ENCODE data around the gene HDAC1. TPM values are rescaled to one million over a fixed set of nuclear protein-coding genes. Genes with fewer than 3 reads are reported as not detected.
A peak's percentile ranks its signal among the peaks of the same experiment; 100 is the strongest.
"Not testable (repeated sequence)": the region's sequence is repeated elsewhere in the genome, so short reads cannot be mapped to it uniquely, and the experiment has no call there.

The HDAC1 gene
- polyA plus RNA-seq, 2 donors: 43.8 to 90.3 TPM

- Histone ChIP-seq H3K4me3 (ENCODE audit: low read depth in 1 of 2, low read length in 2 of 2) (peak overlapping the region; percentile 59 to 65), H3K4me1 (ENCODE audit: control insufficient read depth in 2 of 2, insufficient read depth in 2 of 2, low read length in 1 of 2) (peaks cover 4 to 5% of the 10 kb centered on the region in 2 donors), H3K27ac (ENCODE audit: low read depth in 2 of 2, low read length in 1 of 2) (peak overlapping the region; percentile 80 to 85), H3K27me3 (ENCODE audit: control insufficient read depth in 1 of 2, insufficient read depth in 2 of 2, low read length in 2 of 2) (no peaks in the 10 kb centered on the region), H3K36me3 (ENCODE audit: control insufficient read depth in 2 of 2, insufficient read depth in 2 of 2, low read length in 1 of 2) (no peaks in the 10 kb centered on the region), H3K9me3 (ENCODE audit: control insufficient read depth in 2 of 2, insufficient read depth in 1 of 2, low read depth in 1 of 2, low read length in 1 of 2) (no peaks in the 10 kb centered on the region)
- 43 to 56% methylated on average over 8 of the region's 8 CpGs for WGBS, 2 donors
These were observed 60.4 kb downstream of the HDAC1 start for GRCh38 chr1:32352239-32352745.

DNA sequence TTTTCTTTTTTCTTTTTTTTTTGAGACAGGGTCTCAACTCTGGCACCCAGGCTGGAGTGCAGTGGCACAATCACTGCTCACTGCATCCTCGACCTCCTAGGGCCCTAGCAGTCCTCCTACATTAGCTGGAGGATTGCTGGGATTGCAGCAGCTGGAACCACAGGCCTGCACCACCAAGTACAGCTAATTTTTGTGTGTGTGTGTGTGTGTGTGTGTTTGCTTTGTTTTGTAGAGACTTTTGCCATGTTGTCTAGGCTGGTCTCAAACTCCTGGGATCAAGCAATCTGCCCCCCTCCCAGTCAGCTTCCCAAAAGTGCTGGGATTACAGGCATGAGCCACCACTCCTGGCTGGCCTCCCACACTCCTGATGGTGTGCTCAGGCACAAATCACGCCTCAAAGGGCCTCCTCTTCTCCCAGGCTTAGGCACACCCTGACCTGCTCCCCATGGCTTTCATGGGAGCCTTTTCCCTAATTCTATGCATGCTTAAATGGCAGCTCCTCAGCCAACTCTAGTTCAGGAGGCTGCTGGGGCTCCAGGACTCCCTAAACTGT, 61.0 kb downstream of the HDAC1 start:
- Histone ChIP-seq H3K27me3 (ENCODE audit: control insufficient read depth in 1 of 2, insufficient read depth in 2 of 2, low read length in 2 of 2) (no peaks in the 10 kb centered on the region), H3K27ac (ENCODE audit: low read depth in 2 of 2, low read length in 1 of 2) (peak overlapping the region in 1 of 2 donors; percentile 1), H3K36me3 (ENCODE audit: control insufficient read depth in 2 of 2, insufficient read depth in 2 of 2, low read length in 1 of 2) (no peaks in the 10 kb centered on the region), H3K4me3 (ENCODE audit: low read depth in 1 of 2, low read length in 2 of 2) (no peak overlapping the region), H3K4me1 (ENCODE audit: control insufficient read depth in 2 of 2, insufficient read depth in 2 of 2, low read length in 1 of 2) (peaks cover 4 to 5% of the 10 kb centered on the region in 2 donors), H3K9me3 (ENCODE audit: control insufficient read depth in 2 of 2, insufficient read depth in 1 of 2, low read depth in 1 of 2, low read length in 1 of 2) (no peaks in the 10 kb centered on the region)
- 68% methylated on average over 2 of the region's 2 CpGs for WGBS, 2 donors

GRCh38 chr1:32353431-32353830, 61.5 kb downstream of the HDAC1 start:
- H3K9me3 ChIP-seq (ENCODE audit: control insufficient read depth in 2 of 2, insufficient read depth in 1 of 2, low read depth in 1 of 2, low read length in 1 of 2): no peaks in the 10 kb centered on the region
- H3K4me3 ChIP-seq (ENCODE audit: low read depth in 1 of 2, low read length in 2 of 2): no peak overlapping the region
- H3K27ac ChIP-seq (ENCODE audit: low read depth in 2 of 2, low read length in 1 of 2): peak overlapping the region in 1 of 2 donors; percentile 1
- H3K27me3 ChIP-seq (ENCODE audit: control insufficient read depth in 1 of 2, insufficient read depth in 2 of 2, low read length in 2 of 2): no peaks in the 10 kb centered on the region
- H3K4me1 ChIP-seq (ENCODE audit: control insufficient read depth in 2 of 2, insufficient read depth in 2 of 2, low read length in 1 of 2): peaks cover 4 to 5% of the 10 kb centered on the region in 2 donors
- H3K36me3 ChIP-seq (ENCODE audit: control insufficient read depth in 2 of 2, insufficient read depth in 2 of 2, low read length in 1 of 2): no peaks in the 10 kb centered on the region
- 46 to 56% methylated on average over 2 of the region's 2 CpGs for WGBS, 2 donors

DNA sequence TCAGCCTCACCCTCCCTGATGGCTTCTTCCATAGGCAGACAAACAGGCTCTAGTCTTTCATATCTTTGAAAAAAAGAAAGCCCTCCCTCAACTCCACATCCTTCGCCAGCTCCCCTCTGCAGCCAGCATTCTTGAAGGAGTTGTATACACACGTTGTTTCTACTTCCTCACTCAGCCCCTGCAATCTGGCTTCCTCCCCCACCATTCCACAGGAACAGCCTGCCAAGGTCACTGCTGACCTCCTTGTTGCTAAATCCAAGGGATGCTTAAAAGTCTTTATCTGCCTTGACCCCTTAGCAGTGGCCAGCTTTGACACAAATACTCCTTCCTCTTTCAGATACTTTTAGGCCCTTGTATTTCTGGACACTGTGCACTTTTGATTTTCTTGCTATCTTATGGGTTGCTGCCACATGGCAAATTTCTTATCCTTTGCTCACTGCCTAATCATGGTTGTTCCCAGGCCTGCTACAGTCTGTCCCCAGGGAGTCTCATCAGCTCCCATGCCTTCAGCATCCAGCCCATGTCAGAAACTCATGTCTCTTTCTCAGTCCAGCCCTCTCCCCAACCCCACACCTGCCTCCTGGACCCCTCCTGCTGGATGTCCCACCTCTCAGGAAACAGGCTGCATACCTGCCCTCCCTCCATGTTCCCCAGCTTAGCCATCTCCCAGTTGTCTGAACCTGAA, 62.1 kb downstream of the HDAC1 start:
- Histone ChIP-seq H3K4me1 (ENCODE audit: control insufficient read depth in 2 of 2, insufficient read depth in 2 of 2, low read length in 1 of 2) (peaks cover 4 to 5% of the 10 kb centered on the region in 2 donors), H3K9me3 (ENCODE audit: control insufficient read depth in 2 of 2, insufficient read depth in 1 of 2, low read depth in 1 of 2, low read length in 1 of 2) (no peaks in the 10 kb centered on the region), H3K27me3 (ENCODE audit: control insufficient read depth in 1 of 2, insufficient read depth in 2 of 2, low read length in 2 of 2) (no peaks in the 10 kb centered on the region), H3K27ac (ENCODE audit: low read depth in 2 of 2, low read length in 1 of 2) (no peak overlapping the region), H3K36me3 (ENCODE audit: control insufficient read depth in 2 of 2, insufficient read depth in 2 of 2, low read length in 1 of 2) (no peaks in the 10 kb centered on the region), H3K4me3 (ENCODE audit: low read depth in 1 of 2, low read length in 2 of 2) (no peak overlapping the region)
- WGBS, 2 donors: 34 to 36% methylated on average over 2 of the region's 2 CpGs

DNA sequence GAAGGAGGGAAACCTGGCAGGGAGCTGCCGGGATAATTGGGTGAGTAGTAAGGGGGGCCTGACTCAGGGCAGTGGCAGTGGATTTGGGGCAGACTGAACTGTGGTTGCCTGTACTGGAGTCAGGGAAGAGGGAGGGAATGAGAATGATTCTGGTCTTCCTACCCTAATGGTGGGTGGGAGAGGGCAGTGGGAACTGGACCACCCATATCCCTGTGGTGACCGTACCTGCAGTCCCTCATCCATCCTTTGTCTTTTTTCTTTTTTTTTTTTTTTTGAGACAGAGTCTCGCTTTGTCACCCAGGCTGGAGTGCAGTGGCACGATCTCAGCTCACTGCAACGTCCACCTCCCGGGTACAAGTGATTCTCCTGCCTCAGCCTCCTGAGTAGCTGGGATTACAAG, 63.9 kb downstream of the HDAC1 start:
- WGBS, 2 donors: 89 to 94% methylated on average over 6 of the region's 6 CpGs
- not testable (repeated sequence) for H3K27me3 ChIP-seq (ENCODE audit: control insufficient read depth in 1 of 2, insufficient read depth in 2 of 2, low read length in 2 of 2); H3K4me3 ChIP-seq (ENCODE audit: low read depth in 1 of 2, low read length in 2 of 2); H3K27ac ChIP-seq (ENCODE audit: low read depth in 2 of 2, low read length in 1 of 2); H3K4me1 ChIP-seq (ENCODE audit: control insufficient read depth in 2 of 2, insufficient read depth in 2 of 2, low read length in 1 of 2); H3K9me3 ChIP-seq (ENCODE audit: control insufficient read depth in 2 of 2, insufficient read depth in 1 of 2, low read depth in 1 of 2, low read length in 1 of 2); H3K36me3 ChIP-seq (ENCODE audit: control insufficient read depth in 2 of 2, insufficient read depth in 2 of 2, low read length in 1 of 2)

- Histone ChIP-seq H3K36me3 (ENCODE audit: control insufficient read depth in 2 of 2, insufficient read depth in 2 of 2, low read length in 1 of 2) (no peaks in the 10 kb centered on the region), H3K4me3 (ENCODE audit: low read depth in 1 of 2, low read length in 2 of 2) (no peak overlapping the region), H3K27ac (ENCODE audit: low read depth in 2 of 2, low read length in 1 of 2) (no peak overlapping the region), H3K27me3 (ENCODE audit: control insufficient read depth in 1 of 2, insufficient read depth in 2 of 2, low read length in 2 of 2) (no peaks in the 10 kb centered on the region), H3K9me3 (ENCODE audit: control insufficient read depth in 2 of 2, insufficient read depth in 1 of 2, low read depth in 1 of 2, low read length in 1 of 2) (no peaks in the 10 kb centered on the region), H3K4me1 (ENCODE audit: control insufficient read depth in 2 of 2, insufficient read depth in 2 of 2, low read length in 1 of 2) (peaks cover 4 to 10% of the 10 kb centered on the region in 2 donors)
- WGBS, 2 donors: 83 to 93% methylated on average over 1 of the region's 1 CpG
These were observed 64.6 kb downstream of the HDAC1 start for GRCh38 chr1:32356478-32356877.

- Histone ChIP-seq H3K27me3 (ENCODE audit: control insufficient read depth in 1 of 2, insufficient read depth in 2 of 2, low read length in 2 of 2) (no peaks in the 10 kb centered on the region), H3K9me3 (ENCODE audit: control insufficient read depth in 2 of 2, insufficient read depth in 1 of 2, low read depth in 1 of 2, low read length in 1 of 2) (no peaks in the 10 kb centered on the region), H3K36me3 (ENCODE audit: control insufficient read depth in 2 of 2, insufficient read depth in 2 of 2, low read length in 1 of 2) (no peaks in the 10 kb centered on the region), H3K4me3 (ENCODE audit: low read depth in 1 of 2, low read length in 2 of 2) (no peak overlapping the region), H3K4me1 (ENCODE audit: control insufficient read depth in 2 of 2, insufficient read depth in 2 of 2, low read length in 1 of 2) (peaks cover 6 to 12% of the 10 kb centered on the region in 2 donors), H3K27ac (ENCODE audit: low read depth in 2 of 2, low read length in 1 of 2) (no peak overlapping the region)
- WGBS, 2 donors: 65 to 78% methylated on average over 6 of the region's 6 CpGs
These were observed 65.7 kb downstream of the HDAC1 start for GRCh38 chr1:32357614-32358013.

DNA sequence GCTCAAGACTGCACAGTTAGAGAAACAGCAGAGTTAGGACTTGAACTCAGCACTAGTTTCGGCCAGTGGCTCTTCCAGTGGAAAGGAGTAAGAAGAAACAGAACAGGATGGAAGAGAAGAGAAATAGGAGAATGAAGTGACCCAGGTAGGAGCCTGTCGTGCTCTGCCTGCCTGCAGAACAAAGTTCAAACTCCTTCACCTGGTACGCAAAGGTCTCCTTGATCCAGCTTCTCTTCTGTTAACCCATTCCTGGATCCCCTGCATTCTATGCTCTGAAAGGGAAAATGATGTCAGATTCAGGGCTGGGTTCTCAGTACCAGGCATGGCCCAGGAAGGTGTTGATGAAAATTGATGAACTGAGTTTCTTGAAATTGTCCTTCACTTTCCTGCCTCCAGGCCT, 66.6 kb downstream of the HDAC1 start:
- no peak overlapping the region for H3K4me3 ChIP-seq (ENCODE audit: low read depth in 1 of 2, low read length in 2 of 2)
- no peaks in the 10 kb centered on the region for H3K9me3 ChIP-seq (ENCODE audit: control insufficient read depth in 2 of 2, insufficient read depth in 1 of 2, low read depth in 1 of 2, low read length in 1 of 2)
- peaks cover 6 to 12% of the 10 kb centered on the region in 2 donors for H3K4me1 ChIP-seq (ENCODE audit: control insufficient read depth in 2 of 2, insufficient read depth in 2 of 2, low read length in 1 of 2)
- 65 to 74% methylated on average over 3 of the region's 3 CpGs for WGBS, 2 donors
- H3K27me3 ChIP-seq (ENCODE audit: control insufficient read depth in 1 of 2, insufficient read depth in 2 of 2, low read length in 2 of 2): no peaks in the 10 kb centered on the region
- H3K36me3 ChIP-seq (ENCODE audit: control insufficient read depth in 2 of 2, insufficient read depth in 2 of 2, low read length in 1 of 2): peaks cover 0 to under 1% of the 10 kb centered on the region in 2 donors
- no peak overlapping the region for H3K27ac ChIP-seq (ENCODE audit: low read depth in 2 of 2, low read length in 1 of 2)

- Histone ChIP-seq H3K36me3 (ENCODE audit: control insufficient read depth in 2 of 2, insufficient read depth in 2 of 2, low read length in 1 of 2) (peaks cover 13 to 17% of the 10 kb centered on the region in 2 donors), H3K4me1 (ENCODE audit: control insufficient read depth in 2 of 2, insufficient read depth in 2 of 2, low read length in 1 of 2) (peaks cover 6 to 12% of the 10 kb centered on the region in 2 donors), H3K27ac (ENCODE audit: low read depth in 2 of 2, low read length in 1 of 2) (no peak overlapping the region), H3K27me3 (ENCODE audit: control insufficient read depth in 1 of 2, insufficient read depth in 2 of 2, low read length in 2 of 2) (no peaks in the 10 kb centered on the region), H3K9me3 (ENCODE audit: control insufficient read depth in 2 of 2, insufficient read depth in 1 of 2, low read depth in 1 of 2, low read length in 1 of 2) (no peaks in the 10 kb centered on the region), H3K4me3 (ENCODE audit: low read depth in 1 of 2, low read length in 2 of 2) (peak overlapping the region; percentile 7 to 45)
- WGBS, 2 donors: 47 to 50% methylated on average over 33 to 35 of the region's 35 CpGs
These were observed 69.4 kb downstream of the HDAC1 start for GRCh38 chr1:32361308-32361673.
